K562 (cell line): ENCODE results near the gene PRR16. TPM values are rescaled to one million over a fixed set of nuclear protein-coding genes. Genes with fewer than 3 reads are reported as not detected.

Source experiments
- ATAC-seq: fragments of 200-7000 bp; cut with Tn5 transposase; 3 replicates; pipeline ENCODE4 v1.9.1; 2020; ENCODE audit warnings: moderate library complexity
- BruUV-seq: library from RNA; stranded (reverse); fragments of 400-500 nt; replicated peaks from 2 replicates; lab custom pipeline; 2021; lab: Mats Ljungman, UMichigan
- CTCF ChIA-PET: fragments of 300-600 bp; formaldehyde crosslinking; extraction: SDS; loops from one replicate; lab custom pipeline; 2021; ENCODE audit warnings: low intra/inter-chr PET ratio; lab: Yijun Ruan, JAX
- POLR2A ChIA-PET: fragments of 300-600, 350-650 bp; sonication (Branson Sonifier 250); formaldehyde crosslinking; extraction: SDS; loops from one replicate; lab custom pipeline; 2021; ENCODE audit warnings: antibody characterized with exemption, inconsistent platforms; lab: Yijun Ruan, JAX
- DNase-seq, 4 experiments: peaks; one replicate each; pipeline versions ENCODE4 v3.0.0 to v3.0.0-alpha.2; 2011 to 2018; ENCODE audit warnings: low spot score in 3 of 4, mixed read lengths in 3 of 4; ENCODE audit errors: extremely low read depth in 1 of 4
- FAIRE-seq: peaks from 2 replicates; lab custom pipeline; 2011; peaks lifted over from hg19 to GRCh38; lab: Jason Lieb, UNC
- H2AFZ ChIP-seq: 2 replicates; pipeline ENCODE4 v1.6.0; 2011; ENCODE audit warnings: low read depth, low read length, control low read depth, inconsistent platforms
- H3K27ac ChIP-seq: fragments of 200-600 bp; 3 replicates; pipeline ENCODE4 v1.8.0; 2011; ENCODE audit warnings: low read depth, mild to moderate bottlenecking, control low read depth, inconsistent platforms, low read length, moderate library complexity, mixed read lengths; ENCODE audit errors: extremely low read depth
- H3K27me3 ChIP-seq, 2 experiments: fragments of 300-600 bp in 1 of 2; 2 replicates in 1 of 2; 3 replicates in 1 of 2; pipeline versions ENCODE4 v1.6.0 to v1.8.0; 2011; ENCODE audit warnings: inconsistent platforms in 2 of 2, low read length in 2 of 2, mild to moderate bottlenecking in 1 of 2, mixed read lengths in 1 of 2, moderate library complexity in 1 of 2; ENCODE audit not compliant: control insufficient read depth in 2 of 2, insufficient read depth in 2 of 2
- H3K36me3 ChIP-seq: fragments of 300-600 bp; 3 replicates; pipeline ENCODE4 v1.8.0; 2011; ENCODE audit warnings: mild to moderate bottlenecking, low read length, inconsistent platforms; ENCODE audit not compliant: control insufficient read depth, insufficient read depth
- H3K4me1 ChIP-seq, 2 experiments: fragments of 200-600 bp in 1 of 2; replicated peaks in 1 of 2; 2 replicates in 1 of 2; 3 replicates in 1 of 2; pipeline versions ENCODE4 v1.5.1 to v1.8.0; 2011; ENCODE audit warnings: inconsistent platforms in 2 of 2, low read length in 2 of 2, mild to moderate bottlenecking in 1 of 2, mixed read lengths in 1 of 2, moderate library complexity in 1 of 2; ENCODE audit not compliant: control insufficient read depth in 2 of 2, insufficient read depth in 2 of 2
- H3K4me2 ChIP-seq: 2 replicates; pipeline ENCODE4 v1.6.1; 2011; ENCODE audit warnings: low read length, control low read depth, inconsistent platforms, mixed read lengths; ENCODE audit not compliant: insufficient read depth
- H3K4me3 ChIP-seq: fragments of 200-600 bp; sonication (generic), shearing (Covaris generic); 2 replicates; pipeline ENCODE4 v1.5.1; 2016; ENCODE audit warnings: control low read depth, inconsistent platforms
- H3K79me2 ChIP-seq: fragments of 200-600 bp; 3 replicates; pipeline ENCODE4 v1.8.0; 2011; ENCODE audit warnings: low read length, inconsistent platforms; ENCODE audit not compliant: control insufficient read depth, insufficient read depth
- H3K9ac ChIP-seq, 2 experiments: 2 replicates each; pipeline versions ENCODE4 v1.6.0 to v1.6.1; 2011; ENCODE audit warnings: low read depth in 2 of 2, low read length in 2 of 2, control low read depth in 1 of 2, inconsistent platforms in 1 of 2, mild to moderate bottlenecking in 1 of 2, mixed read lengths in 1 of 2; ENCODE audit not compliant: insufficient read depth in 1 of 2
- H3K9me1 ChIP-seq: one replicate; pipeline ENCODE4 v1.6.0; 2011; ENCODE audit warnings: inconsistent platforms, mild to moderate bottlenecking, low read length, moderate library complexity; ENCODE audit not compliant: control insufficient read depth, insufficient read depth
- H3K9me3 ChIP-seq: replicated peaks from 2 replicates; pipeline ENCODE4 v1.5.1; 2011; ENCODE audit warnings: low read depth, low read length, inconsistent platforms; ENCODE audit not compliant: control insufficient read depth, insufficient read depth
- H4K20me1 ChIP-seq: replicated peaks from 2 replicates; pipeline ENCODE4 v1.6.1; 2011; ENCODE audit warnings: low read length, inconsistent platforms, mixed read lengths; ENCODE audit not compliant: control insufficient read depth, insufficient read depth
- ARID1B ChIP-seq: fragments of 450-650 bp; IDR thresholded peaks from 2 replicates; pipeline ENCODE4 v1.6.1; 2016; ENCODE audit warnings: antibody characterized with exemption, mild to moderate bottlenecking, inconsistent platforms
- CBFA2T2 ChIP-seq: fragments of 450-650 bp; conservative IDR thresholded peaks from 2 replicates; pipeline ENCODE4 v1.6.1; 2017; ENCODE audit warnings: mild to moderate bottlenecking
- CHD4 ChIP-seq: fragments of 200-600 bp; sonication (generic); IDR thresholded peaks from 3 replicates; pipeline ENCODE4 v1.6.1; 2012; ENCODE audit warnings: low read depth, mild to moderate bottlenecking, mixed read lengths, low read length, inconsistent platforms; ENCODE audit not compliant: insufficient read depth, insufficient replicate concordance, poor library complexity, severe bottlenecking
- DPF2 ChIP-seq: fragments of 450-650 bp; IDR thresholded peaks from 2 replicates; pipeline ENCODE4 v1.6.1; 2016
- EP300 ChIP-seq: IDR thresholded peaks from 2 replicates; pipeline ENCODE4 v1.6.1; 2012; ENCODE audit warnings: low read length, improper control_type of control experiment
- FOSL1 ChIP-seq: fragments of 200-800 bp; sonication (Bioruptor generic); conservative IDR thresholded peaks from 2 replicates; pipeline ENCODE4 v1.6.1; 2016; ENCODE audit warnings: missing genetic modification characterization, missing compliant biosample characterization
- IRF2 ChIP-seq: sonication (generic); formaldehyde crosslinking; IDR thresholded peaks from 2 replicates; pipeline ENCODE4 v1.8.1; 2022; ENCODE audit warnings: mild to moderate bottlenecking, missing genetic modification reagents
- KDM1A ChIP-seq, 2 experiments: fragments of 450-650 bp; IDR thresholded peaks; 2 replicates each; pipeline ENCODE4 v1.6.1; 2016; ENCODE audit warnings: mild to moderate bottlenecking in 2 of 2
- KLF6 ChIP-seq: fragments of 250-450 bp; sonication (Bioruptor Pico); IDR thresholded peaks from 2 replicates; pipeline ENCODE4 v1.4.0; 2020; ENCODE audit warnings: mild to moderate bottlenecking, moderate library complexity, borderline replicate concordance
- RAD51 ChIP-seq: fragments of 450-650 bp; IDR thresholded peaks from 2 replicates; pipeline ENCODE4 v1.7.1; 2016; ENCODE audit warnings: low read depth, mild to moderate bottlenecking, borderline replicate concordance
- SAP30 ChIP-seq: fragments of 200-600 bp; sonication (generic); IDR thresholded peaks from 2 replicates; pipeline ENCODE4 v1.6.1; 2012; ENCODE audit warnings: borderline replicate concordance, low read depth, mild to moderate bottlenecking, moderate library complexity, low read length, control low read depth, inconsistent platforms; ENCODE audit not compliant: insufficient read depth, poor library complexity, severe bottlenecking
- SMARCE1 ChIP-seq: fragments of 450-650 bp; IDR thresholded peaks from 2 replicates; pipeline ENCODE4 v1.7.1; 2016; ENCODE audit warnings: mild to moderate bottlenecking
- TAL1 ChIP-seq: fragments of 450-650 bp; IDR thresholded peaks from 2 replicates; pipeline ENCODE4 v1.6.1; 2016; ENCODE audit warnings: mild to moderate bottlenecking
- TEAD4 ChIP-seq, 2 experiments: sonication (generic) in 1 of 2; formaldehyde crosslinking in 1 of 2; IDR thresholded peaks; 2 replicates each; pipeline versions ENCODE4 v1.6.1 to v1.8.0; 2012 to 2022; ENCODE audit warnings: borderline replicate concordance in 1 of 2, inconsistent platforms in 1 of 2, low read length in 1 of 2, mild to moderate bottlenecking in 1 of 2, missing genetic modification reagents in 1 of 2
- TFE3 ChIP-seq: fragments of 450-650 bp; formaldehyde crosslinking; IDR thresholded peaks from 2 replicates; pipeline ENCODE4 v1.4.0; 2020; ENCODE audit warnings: mild to moderate bottlenecking, mixed read lengths
- THRAP3 ChIP-seq: fragments of 450-650 bp; IDR thresholded peaks from 2 replicates; pipeline ENCODE4 v1.6.1; 2016; ENCODE audit warnings: mild to moderate bottlenecking, inconsistent platforms, borderline replicate concordance
- TSC22D4 ChIP-seq: fragments of 450-650 bp; IDR thresholded peaks from 2 replicates; pipeline ENCODE4 v1.6.1; 2016; ENCODE audit warnings: missing genetic modification characterization, missing biosample characterization, control low read depth
- VEZF1 ChIP-seq: fragments of 200-800 bp; sonication (Bioruptor generic); IDR thresholded peaks from 2 replicates; pipeline ENCODE4 v1.6.1; 2017; ENCODE audit warnings: missing genetic modification characterization, missing compliant biosample characterization
- WGBS: fragments of 100-300 bp; shearing (Covaris generic); methylation state at CpG from one replicate; pipeline ENCODE4 v1.1.6; 2016; ENCODE audit warnings: low coverage, mixed read lengths; ENCODE audit not compliant: insufficient coverage; ENCODE audit errors: missing lambda C conversion rate; 5-methylcytosine and 5-hydroxymethylcytosine counted together
- in situ Hi-C: fragments of 300-500 bp; cut with MboI; formaldehyde crosslinking; loops from 4 replicates; pipeline ENCODE4 v1.15.0; 2018; ENCODE audit warnings: inconsistent platforms, mixed read lengths
- intact Hi-C: fragments of 100-400 bp; cut with micrococcal nuclease; formaldehyde crosslinking; loops from 2 replicates; pipeline ENCODE4 v1.14.2; 2022
- polyA plus RNA-seq, 8 experiments: library from polyadenylated mRNA; depleted of rRNA in 4 of 8; stranded (reverse) in 5 of 8; unstranded in 3 of 8; fragments of >200 nt; fragmentation: Nextera tagmentation in 2 of 8; fragmentation: Illumina TruSeq in 1 of 8; extraction: Ambion mirVana in 2 of 8; extraction: Trizol in 1 of 8; gene quantifications; 2 replicates each; pipeline versions ENCODE4 v1.2.1 to v1.2.3, GENCODE V29; 2011 to 2014; ENCODE audit warnings: inconsistent platforms in 1 of 8, missing spikeins in 1 of 8
- total RNA-seq, 7 experiments: library from RNA; depleted of rRNA in 6 of 7; stranded (reverse); fragments of >200 nt in 6 of 7; fragmentation: Illumina TruSeq in 2 of 7; extraction: Trizol in 2 of 7; gene quantifications; 2 replicates each; pipeline versions ENCODE4 v1.2.1 to v1.2.3, GENCODE V29; 2011 to 2021; ENCODE audit warnings: low replicate concordance in 1 of 7

The PRR16 gene
- total and polyA plus RNA-seq, 9 of the 15 experiments (the other 6 are each of a cell fraction or from before 2014, with no cell fraction given), result 0.61 to 10.1 (median 3.3) TPM

GRCh38 chr5:120555345-120555744 lies 91.2 kb downstream of the PRR16 start:
- BruUV-seq, result no TSS peak
- Histone ChIP-seq H3K4me1 (no peaks in the 10 kb centered on the region; a peak in 2 of 5 replicates), H3K79me2 (no peaks in the 10 kb centered on the region; the same call in 2 of the 3 replicates), H3K4me2 (peak overlapping the region; percentile 7; the same call in 1 of the 2 replicates), H3K36me3 (no peaks in the 10 kb centered on the region), H2AFZ (peak overlapping the region; percentile 48; the same call in 1 of the 2 replicates), H3K9ac (no peak overlapping the region), H3K27me3 (no peaks in the 10 kb centered on the region), H3K4me3 (no peak overlapping the region), H4K20me1 (no peaks in the 10 kb centered on the region), H3K9me1 (no peaks in the 10 kb centered on the region), H3K9me3 (no peaks in the 10 kb centered on the region), H3K27ac (peak overlapping the region; percentile 8; the same call in 1 of the 3 replicates)
- peak; percentile 75 for FAIRE-seq
- 8% methylated on average over 2 of the region's 2 CpGs for WGBS
- intact Hi-C loops, result no loop called here
- ChIA-PET CTCF (interaction anchor here (0.7 kb wide), 1 partner anchor 35 kb away, joined by 6 read pairs; no protein-coding TSS in a partner anchor), POLR2A (no interaction called here)
- ATAC-seq, result peak; percentile 88
- in situ Hi-C loops, result no loop called here
- peak in 1 of 4 experiments; percentile 58 for DNase-seq
- TF ChIP-seq SMARCE1 (peak; percentile 42; the same call in 1 of the 2 replicates), DPF2 (peak; percentile 65), ARID1B (peak; percentile 71), SAP30 (no peak), TFE3 (CRISPR knock-in tag) (peak; percentile 92), TSC22D4 (no peak), TAL1 (peak; percentile 44; the same call in 1 of the 2 replicates), TEAD4 (IDR thresholded peaks at IDR 0.05; ENCODE audit: low read length) (0 out of 2 replicates have a peak, but pooled peaks have one; percentile 26), TEAD4 (CRISPR knock-in tag; IDR thresholded peaks at IDR 0.05; ENCODE audit: borderline replicate concordance) (no peak), KDM1A (IDR thresholded peaks at IDR 0.05) (peak in 1 of 2 experiments; percentile 8; a peak in 1 of 4 replicates), THRAP3 (no peak), KLF6 (CRISPR knock-in tag) (no peak), RAD51 (peak; percentile 23; the same call in 1 of the 2 replicates), FOSL1 (tag) (peak; percentile 42), EP300 (peak; percentile 16; the same call in 1 of the 2 replicates), CHD4 (no peak), IRF2 (no peak), CBFA2T2 (peak; percentile 49), VEZF1 (CRISPR knock-in tag) (peak; percentile 61; the same call in 1 of the 2 replicates)
